ENCODE measurements around the gene ZNF831.

Gene ZNF831

GRCh38 chr20:59247731-59248684 lies 84.4 kb downstream of the ZNF831 start:
- DNase-seq (ENCODE audit: low read depth in 3 of 3): no peak

GRCh38 chr20:59250293-59250692 lies 86.7 kb downstream of the ZNF831 start:
- no peak for DNase-seq (ENCODE audit: low read depth in 3 of 3)

- DNase-seq (ENCODE audit: low read depth in 3 of 3): no peak
Observed at GRCh38 chr20:59253325-59253724, 89.7 kb downstream of the ZNF831 start.

- peak in 1 of 3 donors; percentile 13 for DNase-seq (ENCODE audit: low read depth in 3 of 3)
Observed at GRCh38 chr20:59253779-59254319, 90.2 kb downstream of the ZNF831 start.

- no peak for DNase-seq (ENCODE audit: low read depth in 3 of 3)
Observed at GRCh38 chr20:59255256-59255655, 91.6 kb downstream of the ZNF831 start.

GRCh38 chr20:59258221-59258621 lies 94.6 kb downstream of the ZNF831 start:
- no peak for DNase-seq (ENCODE audit: low read depth in 3 of 3)

GRCh38 chr20:59259946-59260345 lies 96.3 kb downstream of the ZNF831 start:
- DNase-seq (ENCODE audit: low read depth in 3 of 3): no peak

- no peak for DNase-seq (ENCODE audit: low read depth in 3 of 3)
Observed at GRCh38 chr20:59265298-59265697, 101.7 kb downstream of the ZNF831 start.

GRCh38 chr20:59268870-59269269 lies 105.2 kb downstream of the ZNF831 start:
- no peak for DNase-seq (ENCODE audit: low read depth in 3 of 3)

- no peak for DNase-seq (ENCODE audit: low read depth in 3 of 3)
Observed at GRCh38 chr20:59269411-59270025, 105.9 kb downstream of the ZNF831 start.

GRCh38 chr20:59270380-59270779 lies 106.8 kb downstream of the ZNF831 start:
- DNase-seq (ENCODE audit: low read depth in 3 of 3): no peak

- DNase-seq (ENCODE audit: low read depth in 3 of 3): no peak
Observed at GRCh38 chr20:59273739-59274357, 110.2 kb downstream of the ZNF831 start.

- DNase-seq (ENCODE audit: low read depth in 3 of 3): no peak
Observed at GRCh38 chr20:59276938-59277337, 113.3 kb downstream of the ZNF831 start.

GRCh38 chr20:59284470-59284869 lies 120.8 kb downstream of the ZNF831 start:
- no peak for DNase-seq (ENCODE audit: low read depth in 3 of 3)

GRCh38 chr20:59289994-59290393 lies 126.4 kb downstream of the ZNF831 start:
- DNase-seq (ENCODE audit: low read depth in 3 of 3): no peak

GRCh38 chr20:59291740-59292383 lies 128.2 kb downstream of the ZNF831 start:
- no peak for DNase-seq (ENCODE audit: low read depth in 3 of 3)

GRCh38 chr20:59295531-59295930 lies 131.9 kb downstream of the ZNF831 start:
- DNase-seq (ENCODE audit: low read depth in 3 of 3): no peak

GRCh38 chr20:59297686-59298085 lies 134.1 kb downstream of the ZNF831 start:
- no peak for DNase-seq (ENCODE audit: low read depth in 3 of 3)

GRCh38 chr20:59299945-59300332 lies 136.3 kb downstream of the ZNF831 start:
- DNase-seq (ENCODE audit: low read depth in 3 of 3): no peak

- no peak for DNase-seq (ENCODE audit: low read depth in 3 of 3)
Observed at GRCh38 chr20:59300333-59301081, 136.9 kb downstream of the ZNF831 start, which contains the start of gene EDN3. TSS of gene EDN3 (plus strand) at chr20:59300611. CDS start at chr20:59300813, 202 bp downstream.

All from stimulated activated CD4-positive, alpha-beta T cell treated with anti-CD3 and anti-CD28 coated beads, TNF-alpha, amount 100 ng/mL, for 48 hours (primary cell).